NCI-H1930 (cell line): ENCODE results near the gene CKS2.

Source experiments
- DNase-seq, 2 experiments: peaks; one replicate each; lab custom pipeline; 2025; lab: John Stamatoyannopoulos, UW

The CKS2 gene

GRCh38 chr9:89350988-89351557, 40.1 kb downstream of the CKS2 start:
- no peak for DNase-seq

- DNase-seq, result no peak
These were observed 40.7 kb downstream of the CKS2 start for GRCh38 chr9:89351584-89352300.

GRCh38 chr9:89352451-89352850, 41.5 kb downstream of the CKS2 start:
- no peak for DNase-seq

- DNase-seq, result no peak
These were observed 42.1 kb downstream of the CKS2 start for GRCh38 chr9:89352874-89353649.

- no peak for DNase-seq
These were observed 43.0 kb downstream of the CKS2 start for GRCh38 chr9:89353989-89354388.

- DNase-seq, result no peak
These were observed 43.5 kb downstream of the CKS2 start for GRCh38 chr9:89354471-89354870.

- no peak for DNase-seq
These were observed 45.8 kb downstream of the CKS2 start for GRCh38 chr9:89356782-89357181.

GRCh38 chr9:89357331-89358197, 46.6 kb downstream of the CKS2 start:
- DNase-seq, result no peak

GRCh38 chr9:89358376-89358916, 47.5 kb downstream of the CKS2 start:
- DNase-seq, result no peak

GRCh38 chr9:89358985-89359384, 48.0 kb downstream of the CKS2 start:
- DNase-seq, result no peak

GRCh38 chr9:89359751-89360261, 48.8 kb downstream of the CKS2 start:
- no peak for DNase-seq

- no peak for DNase-seq
These were observed 49.5 kb downstream of the CKS2 start for GRCh38 chr9:89360465-89360864.

- no peak for DNase-seq
These were observed 50.0 kb downstream of the CKS2 start for GRCh38 chr9:89361031-89361430.

- DNase-seq, result no peak
These were observed 51.0 kb downstream of the CKS2 start for GRCh38 chr9:89361816-89362646.

- no peak for DNase-seq
These were observed 51.8 kb downstream of the CKS2 start for GRCh38 chr9:89362647-89363310.

GRCh38 chr9:89363311-89363670, 52.3 kb downstream of the CKS2 start:
- DNase-seq, result no peak

GRCh38 chr9:89363921-89364665, 53.1 kb downstream of the CKS2 start:
- DNase-seq, result no peak

GRCh38 chr9:89364666-89365531, 53.9 kb downstream of the CKS2 start:
- DNase-seq, result no peak

- DNase-seq, result no peak
These were observed 54.5 kb downstream of the CKS2 start for GRCh38 chr9:89365532-89365912.
